SK-N-SH treated with all-trans-retinoic acid at 6 μM for 48 hours (cell line): ENCODE results near the gene FRMD4B.

Experiments used
- CSDC2 ChIP-seq: fragments of 250-450 bp; sonication (Bioruptor Pico); IDR thresholded peaks from 2 replicates; pipeline ENCODE4 v1.5.0; 2020; ENCODE audit warnings: mild to moderate bottlenecking, moderate library complexity
- PPARA ChIP-seq: fragments of 250-450 bp; sonication (Bioruptor Pico); IDR thresholded peaks from 2 replicates; pipeline ENCODE4 v1.5.0; 2020; ENCODE audit warnings: mild to moderate bottlenecking, borderline replicate concordance
- ZNF565 ChIP-seq: fragments of 450-650 bp; formaldehyde crosslinking; conservative IDR thresholded peaks from 2 replicates; pipeline ENCODE4 v1.5.0; 2020; ENCODE audit warnings: low read depth, mild to moderate bottlenecking, moderate library complexity
- ZNF70 ChIP-seq: fragments of 450-650 bp; formaldehyde crosslinking; IDR thresholded peaks from 2 replicates; pipeline ENCODE4 v1.5.0; 2020; ENCODE audit warnings: mild to moderate bottlenecking, moderate library complexity

DNA sequence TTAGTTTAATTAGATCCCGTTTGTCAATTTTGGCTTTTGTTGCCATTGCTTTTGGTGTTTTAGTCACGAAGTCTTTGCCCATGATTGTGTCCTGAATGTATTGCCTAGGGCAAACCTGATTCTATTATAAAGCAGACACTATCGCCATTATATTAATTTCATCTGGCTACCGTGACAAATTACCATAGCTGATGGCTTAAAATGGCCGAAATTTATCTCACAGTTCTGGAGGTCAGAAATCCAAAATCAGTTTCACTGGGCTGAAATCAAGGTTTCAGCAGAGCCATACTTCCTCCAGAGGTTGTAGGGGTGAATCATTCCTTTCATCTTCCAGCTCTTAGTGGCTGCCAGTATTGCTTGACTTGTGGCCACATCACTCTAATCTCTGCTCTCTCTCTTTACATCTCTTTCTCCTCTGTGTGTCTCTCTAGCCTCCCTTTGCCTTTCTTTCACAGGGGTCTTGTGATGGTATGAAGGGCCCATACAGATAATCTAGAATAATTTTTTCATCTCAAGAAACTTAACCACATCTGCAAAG, 31.7 kb upstream of the FRMD4B start:
- TF ChIP-seq ZNF565 (CRISPR knock-in tag): no peak
- TF ChIP-seq ZNF70 (CRISPR knock-in tag): no peak
- TF ChIP-seq CSDC2 (CRISPR knock-in tag): no peak
- no peak for TF ChIP-seq PPARA
